K562 (cell line): ENCODE results near the gene CHD2. TPM values are rescaled to one million over a fixed set of nuclear protein-coding genes. Genes with fewer than 3 reads are reported as not detected.

Source experiments
- ATAC-seq: fragments of 200-7000 bp; cut with Tn5 transposase; 3 replicates; pipeline ENCODE4 v1.9.1; 2020; ENCODE audit warnings: moderate library complexity
- BruUV-seq: library from RNA; stranded (reverse); fragments of 400-500 nt; replicated peaks from 2 replicates; lab custom pipeline; 2021; lab: Mats Ljungman, UMichigan
- CTCF ChIA-PET: fragments of 300-600 bp; formaldehyde crosslinking; extraction: SDS; loops from one replicate; lab custom pipeline; 2021; ENCODE audit warnings: low intra/inter-chr PET ratio; lab: Yijun Ruan, JAX
- POLR2A ChIA-PET: fragments of 300-600, 350-650 bp; sonication (Branson Sonifier 250); formaldehyde crosslinking; extraction: SDS; loops from one replicate; lab custom pipeline; 2021; ENCODE audit warnings: antibody characterized with exemption, inconsistent platforms; lab: Yijun Ruan, JAX
- DNase-seq, 4 experiments: peaks; one replicate each; pipeline versions ENCODE4 v3.0.0 to v3.0.0-alpha.2; 2011 to 2018; ENCODE audit warnings: low spot score in 3 of 4, mixed read lengths in 3 of 4; ENCODE audit errors: extremely low read depth in 1 of 4
- FAIRE-seq: peaks from 2 replicates; lab custom pipeline; 2011; peaks lifted over from hg19 to GRCh38; lab: Jason Lieb, UNC
- H2AFZ ChIP-seq: 2 replicates; pipeline ENCODE4 v1.6.0; 2011; ENCODE audit warnings: low read depth, low read length, control low read depth, inconsistent platforms
- H3K27ac ChIP-seq: fragments of 200-600 bp; 3 replicates; pipeline ENCODE4 v1.8.0; 2011; ENCODE audit warnings: low read depth, mild to moderate bottlenecking, control low read depth, inconsistent platforms, low read length, moderate library complexity, mixed read lengths; ENCODE audit errors: extremely low read depth
- H3K27me3 ChIP-seq, 2 experiments: fragments of 300-600 bp in 1 of 2; 2 replicates in 1 of 2; 3 replicates in 1 of 2; pipeline versions ENCODE4 v1.6.0 to v1.8.0; 2011; ENCODE audit warnings: inconsistent platforms in 2 of 2, low read length in 2 of 2, mild to moderate bottlenecking in 1 of 2, mixed read lengths in 1 of 2, moderate library complexity in 1 of 2; ENCODE audit not compliant: control insufficient read depth in 2 of 2, insufficient read depth in 2 of 2
- H3K36me3 ChIP-seq: fragments of 300-600 bp; 3 replicates; pipeline ENCODE4 v1.8.0; 2011; ENCODE audit warnings: mild to moderate bottlenecking, low read length, inconsistent platforms; ENCODE audit not compliant: control insufficient read depth, insufficient read depth
- H3K4me1 ChIP-seq, 2 experiments: fragments of 200-600 bp in 1 of 2; replicated peaks in 1 of 2; 2 replicates in 1 of 2; 3 replicates in 1 of 2; pipeline versions ENCODE4 v1.5.1 to v1.8.0; 2011; ENCODE audit warnings: inconsistent platforms in 2 of 2, low read length in 2 of 2, mild to moderate bottlenecking in 1 of 2, mixed read lengths in 1 of 2, moderate library complexity in 1 of 2; ENCODE audit not compliant: control insufficient read depth in 2 of 2, insufficient read depth in 2 of 2
- H3K4me2 ChIP-seq: 2 replicates; pipeline ENCODE4 v1.6.1; 2011; ENCODE audit warnings: low read length, control low read depth, inconsistent platforms, mixed read lengths; ENCODE audit not compliant: insufficient read depth
- H3K4me3 ChIP-seq: fragments of 200-600 bp; sonication (generic), shearing (Covaris generic); 2 replicates; pipeline ENCODE4 v1.5.1; 2016; ENCODE audit warnings: control low read depth, inconsistent platforms
- H3K79me2 ChIP-seq: fragments of 200-600 bp; 3 replicates; pipeline ENCODE4 v1.8.0; 2011; ENCODE audit warnings: low read length, inconsistent platforms; ENCODE audit not compliant: control insufficient read depth, insufficient read depth
- H3K9ac ChIP-seq, 2 experiments: 2 replicates each; pipeline versions ENCODE4 v1.6.0 to v1.6.1; 2011; ENCODE audit warnings: low read depth in 2 of 2, low read length in 2 of 2, control low read depth in 1 of 2, inconsistent platforms in 1 of 2, mild to moderate bottlenecking in 1 of 2, mixed read lengths in 1 of 2; ENCODE audit not compliant: insufficient read depth in 1 of 2
- H3K9me1 ChIP-seq: one replicate; pipeline ENCODE4 v1.6.0; 2011; ENCODE audit warnings: inconsistent platforms, mild to moderate bottlenecking, low read length, moderate library complexity; ENCODE audit not compliant: control insufficient read depth, insufficient read depth
- H3K9me3 ChIP-seq: replicated peaks from 2 replicates; pipeline ENCODE4 v1.5.1; 2011; ENCODE audit warnings: low read depth, low read length, inconsistent platforms; ENCODE audit not compliant: control insufficient read depth, insufficient read depth
- H4K20me1 ChIP-seq: replicated peaks from 2 replicates; pipeline ENCODE4 v1.6.1; 2011; ENCODE audit warnings: low read length, inconsistent platforms, mixed read lengths; ENCODE audit not compliant: control insufficient read depth, insufficient read depth
- ARHGAP35 ChIP-seq: fragments of 450-650 bp; IDR thresholded peaks from 2 replicates; pipeline ENCODE4 v1.6.1; 2018; ENCODE audit not compliant: partially characterized antibody
- ARID1B ChIP-seq: fragments of 450-650 bp; IDR thresholded peaks from 2 replicates; pipeline ENCODE4 v1.6.1; 2016; ENCODE audit warnings: antibody characterized with exemption, mild to moderate bottlenecking, inconsistent platforms
- CBFA2T3 ChIP-seq: fragments of 450-650 bp; IDR thresholded peaks from 2 replicates; pipeline ENCODE4 v1.6.1; 2017
- ESRRA ChIP-seq: fragments of 450-650 bp; IDR thresholded peaks from 2 replicates; pipeline ENCODE4 v1.6.1; 2014; ENCODE audit warnings: low read depth, mild to moderate bottlenecking, moderate library complexity, borderline replicate concordance
- HDAC2 ChIP-seq: fragments of 450-650 bp; IDR thresholded peaks from 2 replicates; pipeline ENCODE4 v1.6.1; 2016; ENCODE audit warnings: mild to moderate bottlenecking
- KDM1A ChIP-seq, 2 experiments: fragments of 450-650 bp; IDR thresholded peaks; 2 replicates each; pipeline ENCODE4 v1.6.1; 2016; ENCODE audit warnings: mild to moderate bottlenecking in 2 of 2
- MEIS2 ChIP-seq: fragments of 450-650 bp; IDR thresholded peaks from 2 replicates; pipeline ENCODE4 v1.6.1; 2014; ENCODE audit warnings: mild to moderate bottlenecking; ENCODE audit not compliant: partially characterized antibody
- PCBP1 ChIP-seq: fragments of 200-400 bp; formaldehyde crosslinking; IDR thresholded peaks from 2 replicates; pipeline ENCODE4 v1.6.1; 2018; ENCODE audit warnings: mild to moderate bottlenecking, low read depth, low read length; ENCODE audit not compliant: poor library complexity, severe bottlenecking
- RCOR1 ChIP-seq, 2 experiments: IDR thresholded peaks; 2 replicates each; pipeline ENCODE4 v1.6.1; 2012; ENCODE audit warnings: low read depth in 2 of 2, low read length in 2 of 2, borderline replicate concordance in 1 of 2, improper control_type of control experiment in 1 of 2
- SRSF3 ChIP-seq: fragments of 200-400 bp; formaldehyde crosslinking; IDR thresholded peaks from 2 replicates; pipeline ENCODE4 v1.6.1; 2016; ENCODE audit warnings: mild to moderate bottlenecking, low read length, moderate library complexity; ENCODE audit not compliant: insufficient read depth
- ZNF384 ChIP-seq: IDR thresholded peaks from 2 replicates; pipeline ENCODE4 v1.6.1; 2012; ENCODE audit warnings: low read depth, low read length, improper control_type of control experiment
- ZNF436 ChIP-seq: fragments of 250-450, 450-650 bp; sonication (Bioruptor Pico); formaldehyde crosslinking; IDR thresholded peaks from 2 replicates; pipeline ENCODE4 v1.7.0; 2020; ENCODE audit warnings: mild to moderate bottlenecking
- WGBS: fragments of 100-300 bp; shearing (Covaris generic); methylation state at CpG from one replicate; pipeline ENCODE4 v1.1.6; 2016; ENCODE audit warnings: low coverage, mixed read lengths; ENCODE audit not compliant: insufficient coverage; ENCODE audit errors: missing lambda C conversion rate; 5-methylcytosine and 5-hydroxymethylcytosine counted together
- in situ Hi-C: fragments of 300-500 bp; cut with MboI; formaldehyde crosslinking; loops from 4 replicates; pipeline ENCODE4 v1.15.0; 2018; ENCODE audit warnings: inconsistent platforms, mixed read lengths
- intact Hi-C: fragments of 100-400 bp; cut with micrococcal nuclease; formaldehyde crosslinking; loops from 2 replicates; pipeline ENCODE4 v1.14.2; 2022
- polyA plus RNA-seq, 8 experiments: library from polyadenylated mRNA; depleted of rRNA in 4 of 8; stranded (reverse) in 5 of 8; unstranded in 3 of 8; fragments of >200 nt; fragmentation: Nextera tagmentation in 2 of 8; fragmentation: Illumina TruSeq in 1 of 8; extraction: Ambion mirVana in 2 of 8; extraction: Trizol in 1 of 8; gene quantifications; 2 replicates each; pipeline versions ENCODE4 v1.2.1 to v1.2.3, GENCODE V29; 2011 to 2014; ENCODE audit warnings: inconsistent platforms in 1 of 8, missing spikeins in 1 of 8
- total RNA-seq, 7 experiments: library from RNA; depleted of rRNA in 6 of 7; stranded (reverse); fragments of >200 nt in 6 of 7; fragmentation: Illumina TruSeq in 2 of 7; extraction: Trizol in 2 of 7; gene quantifications; 2 replicates each; pipeline versions ENCODE4 v1.2.1 to v1.2.3, GENCODE V29; 2011 to 2021; ENCODE audit warnings: low replicate concordance in 1 of 7
- TF ChIP-seq, protein P1 (sequence below): fragments of 450-650 bp; conservative IDR thresholded peaks from 2 replicates; pipeline ENCODE4 v1.6.1; 2016; ENCODE audit warnings: missing genetic modification characterization, low read depth, mild to moderate bottlenecking, missing compliant biosample characterization, moderate library complexity
- TF ChIP-seq, protein P2 (sequence below): fragments of 200-800 bp; sonication (Bioruptor generic); IDR thresholded peaks from 2 replicates; pipeline ENCODE4 v1.6.1; 2016; ENCODE audit warnings: missing genetic modification characterization, missing compliant biosample characterization
- TF ChIP-seq, protein P3 (sequence below): fragments of 250-450 bp; sonication (Bioruptor Pico); IDR thresholded peaks from 2 replicates; pipeline ENCODE4 v1.9.0; 2021; ENCODE audit warnings: mild to moderate bottlenecking, inconsistent platforms

Gene CHD2
- total and polyA plus RNA-seq, 9 of the 15 experiments (the other 6 are each of a cell fraction or from before 2014, with no cell fraction given), result 38.9 to 70.8 (median 56.2) TPM

DNA sequence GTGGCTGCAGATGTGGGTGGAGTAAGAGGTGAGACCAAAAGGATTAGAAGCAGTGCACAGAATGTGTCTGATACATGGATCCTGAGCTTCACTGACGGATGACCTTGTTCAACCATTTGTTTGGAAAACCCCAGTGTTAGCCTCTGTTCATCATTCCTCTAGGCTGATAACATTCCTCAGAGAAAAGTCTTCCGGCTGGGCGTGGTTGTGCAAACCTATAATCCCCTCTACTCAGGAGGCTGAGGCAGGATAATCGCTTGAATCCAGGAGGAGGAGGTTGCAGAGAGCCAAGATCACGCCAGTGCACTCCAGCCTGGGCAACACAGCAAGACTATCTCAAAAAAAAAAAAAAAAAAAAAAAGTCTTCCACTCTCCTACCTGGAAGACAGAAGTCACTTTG, 23.1 kb upstream of the CHD2 start:
- no peak overlapping the region for H3K9ac ChIP-seq
- intact Hi-C loops (no loop called here), in situ Hi-C loops (no loop called here)
- 21% methylated on average over 5 of the region's 5 CpGs for WGBS
- H3K9me3 ChIP-seq, result no peaks in the 10 kb centered on the region
- CTCF ChIA-PET, result no interaction called here
- POLR2A ChIA-PET, result interaction anchor here (0.7 to 2.0 kb wide), 5 partner anchors 9 to 67 kb away, joined by 3 to 7 read pairs (median 4); no protein-coding TSS in a partner anchor
- H3K79me2 ChIP-seq, result peaks cover 14% of the 10 kb centered on the region; the same call in 2 of the 3 replicates
- no peaks in the 10 kb centered on the region for H3K9me1 ChIP-seq
- no peaks in the 10 kb centered on the region for H4K20me1 ChIP-seq
- no peaks in the 10 kb centered on the region for H3K27me3 ChIP-seq
- ATAC-seq (no peak), DNase-seq (peak in 1 of 4 experiments; percentile 42), FAIRE-seq (peak; percentile 52)
- H3K36me3 ChIP-seq, result no peaks in the 10 kb centered on the region
- H3K4me2 ChIP-seq, result peak overlapping the region; percentile 43; the same call in 1 of the 2 replicates
- no peak overlapping the region for H3K4me3 ChIP-seq
- peak overlapping the region; percentile 93 for H2AFZ ChIP-seq
- no peak overlapping the region; the same call in 2 of the 3 replicates for H3K27ac ChIP-seq
- no TSS peak for BruUV-seq
- H3K4me1 ChIP-seq, result peaks cover 24 to 50% of the 10 kb centered on the region in 2 experiments
- TF ChIP-seq ZNF384, result peak; percentile 60
- TF ChIP-seq RCOR1 (IDR thresholded peaks at IDR 0.05; ENCODE audit: borderline replicate concordance in 1 of 2, low read depth in 2 of 2, low read length in 2 of 2), result no peak
- TF ChIP-seq, protein P1, sequence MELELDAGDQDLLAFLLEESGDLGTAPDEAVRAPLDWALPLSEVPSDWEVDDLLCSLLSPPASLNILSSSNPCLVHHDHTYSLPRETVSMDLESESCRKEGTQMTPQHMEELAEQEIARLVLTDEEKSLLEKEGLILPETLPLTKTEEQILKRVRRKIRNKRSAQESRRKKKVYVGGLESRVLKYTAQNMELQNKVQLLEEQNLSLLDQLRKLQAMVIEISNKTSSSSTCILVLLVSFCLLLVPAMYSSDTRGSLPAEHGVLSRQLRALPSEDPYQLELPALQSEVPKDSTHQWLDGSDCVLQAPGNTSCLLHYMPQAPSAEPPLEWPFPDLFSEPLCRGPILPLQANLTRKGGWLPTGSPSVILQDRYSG (tag), result no peak
- peak; percentile 20; the same call in 1 of the 2 replicates for TF ChIP-seq CBFA2T3
- TF ChIP-seq HDAC2, result no peak
- no peak for TF ChIP-seq SRSF3
- TF ChIP-seq ARHGAP35, result no peak
- TF ChIP-seq, protein P2, sequence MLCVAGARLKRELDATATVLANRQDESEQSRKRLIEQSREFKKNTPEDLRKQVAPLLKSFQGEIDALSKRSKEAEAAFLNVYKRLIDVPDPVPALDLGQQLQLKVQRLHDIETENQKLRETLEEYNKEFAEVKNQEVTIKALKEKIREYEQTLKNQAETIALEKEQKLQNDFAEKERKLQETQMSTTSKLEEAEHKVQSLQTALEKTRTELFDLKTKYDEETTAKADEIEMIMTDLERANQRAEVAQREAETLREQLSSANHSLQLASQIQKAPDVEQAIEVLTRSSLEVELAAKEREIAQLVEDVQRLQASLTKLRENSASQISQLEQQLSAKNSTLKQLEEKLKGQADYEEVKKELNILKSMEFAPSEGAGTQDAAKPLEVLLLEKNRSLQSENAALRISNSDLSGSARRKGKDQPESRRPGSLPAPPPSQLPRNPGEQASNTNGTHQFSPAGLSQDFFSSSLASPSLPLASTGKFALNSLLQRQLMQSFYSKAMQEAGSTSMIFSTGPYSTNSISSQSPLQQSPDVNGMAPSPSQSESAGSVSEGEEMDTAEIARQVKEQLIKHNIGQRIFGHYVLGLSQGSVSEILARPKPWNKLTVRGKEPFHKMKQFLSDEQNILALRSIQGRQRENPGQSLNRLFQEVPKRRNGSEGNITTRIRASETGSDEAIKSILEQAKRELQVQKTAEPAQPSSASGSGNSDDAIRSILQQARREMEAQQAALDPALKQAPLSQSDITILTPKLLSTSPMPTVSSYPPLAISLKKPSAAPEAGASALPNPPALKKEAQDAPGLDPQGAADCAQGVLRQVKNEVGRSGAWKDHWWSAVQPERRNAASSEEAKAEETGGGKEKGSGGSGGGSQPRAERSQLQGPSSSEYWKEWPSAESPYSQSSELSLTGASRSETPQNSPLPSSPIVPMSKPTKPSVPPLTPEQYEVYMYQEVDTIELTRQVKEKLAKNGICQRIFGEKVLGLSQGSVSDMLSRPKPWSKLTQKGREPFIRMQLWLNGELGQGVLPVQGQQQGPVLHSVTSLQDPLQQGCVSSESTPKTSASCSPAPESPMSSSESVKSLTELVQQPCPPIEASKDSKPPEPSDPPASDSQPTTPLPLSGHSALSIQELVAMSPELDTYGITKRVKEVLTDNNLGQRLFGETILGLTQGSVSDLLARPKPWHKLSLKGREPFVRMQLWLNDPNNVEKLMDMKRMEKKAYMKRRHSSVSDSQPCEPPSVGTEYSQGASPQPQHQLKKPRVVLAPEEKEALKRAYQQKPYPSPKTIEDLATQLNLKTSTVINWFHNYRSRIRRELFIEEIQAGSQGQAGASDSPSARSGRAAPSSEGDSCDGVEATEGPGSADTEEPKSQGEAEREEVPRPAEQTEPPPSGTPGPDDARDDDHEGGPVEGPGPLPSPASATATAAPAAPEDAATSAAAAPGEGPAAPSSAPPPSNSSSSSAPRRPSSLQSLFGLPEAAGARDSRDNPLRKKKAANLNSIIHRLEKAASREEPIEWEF (CRISPR knock-in tag), result no peak
- TF ChIP-seq KDM1A (IDR thresholded peaks at IDR 0.05), result 0 out of 4 replicates have a peak, but pooled peaks of 1 of the 2 experiments have one; percentile 12
- no peak for TF ChIP-seq ZNF436 (CRISPR knock-in tag)
- TF ChIP-seq ESRRA, result peak; percentile 34; the same call in 1 of the 2 replicates
- peak; percentile 18; the same call in 1 of the 2 replicates for TF ChIP-seq ARID1B
- no peak for TF ChIP-seq PCBP1
- no peak for TF ChIP-seq MEIS2
- TF ChIP-seq, protein P3, sequence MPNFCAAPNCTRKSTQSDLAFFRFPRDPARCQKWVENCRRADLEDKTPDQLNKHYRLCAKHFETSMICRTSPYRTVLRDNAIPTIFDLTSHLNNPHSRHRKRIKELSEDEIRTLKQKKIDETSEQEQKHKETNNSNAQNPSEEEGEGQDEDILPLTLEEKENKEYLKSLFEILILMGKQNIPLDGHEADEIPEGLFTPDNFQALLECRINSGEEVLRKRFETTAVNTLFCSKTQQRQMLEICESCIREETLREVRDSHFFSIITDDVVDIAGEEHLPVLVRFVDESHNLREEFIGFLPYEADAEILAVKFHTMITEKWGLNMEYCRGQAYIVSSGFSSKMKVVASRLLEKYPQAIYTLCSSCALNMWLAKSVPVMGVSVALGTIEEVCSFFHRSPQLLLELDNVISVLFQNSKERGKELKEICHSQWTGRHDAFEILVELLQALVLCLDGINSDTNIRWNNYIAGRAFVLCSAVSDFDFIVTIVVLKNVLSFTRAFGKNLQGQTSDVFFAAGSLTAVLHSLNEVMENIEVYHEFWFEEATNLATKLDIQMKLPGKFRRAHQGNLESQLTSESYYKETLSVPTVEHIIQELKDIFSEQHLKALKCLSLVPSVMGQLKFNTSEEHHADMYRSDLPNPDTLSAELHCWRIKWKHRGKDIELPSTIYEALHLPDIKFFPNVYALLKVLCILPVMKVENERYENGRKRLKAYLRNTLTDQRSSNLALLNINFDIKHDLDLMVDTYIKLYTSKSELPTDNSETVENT (CRISPR knock-in tag), result no peak
